Rectal smooth muscle tissue (tissue), 1 donor: ENCODE results near the gene EBF3.

Source experiments
- H3K27ac ChIP-seq: one replicate; pipeline ENCODE4 v1.7.0; 2013; ENCODE audit warnings: low read depth, low read length, inconsistent platforms
- H3K27me3 ChIP-seq: one replicate; pipeline ENCODE4 v1.7.0; 2013; ENCODE audit warnings: low read length; ENCODE audit not compliant: control insufficient read depth, insufficient read depth
- H3K36me3 ChIP-seq: one replicate; pipeline ENCODE4 v1.7.0; 2013; ENCODE audit warnings: low read length; ENCODE audit not compliant: control insufficient read depth, insufficient read depth
- H3K4me1 ChIP-seq: one replicate; pipeline ENCODE4 v1.7.0; 2013; ENCODE audit warnings: low read length; ENCODE audit not compliant: control insufficient read depth, insufficient read depth
- H3K4me3 ChIP-seq: one replicate; pipeline ENCODE4 v1.7.0; 2013; ENCODE audit warnings: low read length
- H3K9ac ChIP-seq: one replicate; pipeline ENCODE4 v1.7.0; 2013; ENCODE audit warnings: low read length

The EBF3 gene

DNA sequence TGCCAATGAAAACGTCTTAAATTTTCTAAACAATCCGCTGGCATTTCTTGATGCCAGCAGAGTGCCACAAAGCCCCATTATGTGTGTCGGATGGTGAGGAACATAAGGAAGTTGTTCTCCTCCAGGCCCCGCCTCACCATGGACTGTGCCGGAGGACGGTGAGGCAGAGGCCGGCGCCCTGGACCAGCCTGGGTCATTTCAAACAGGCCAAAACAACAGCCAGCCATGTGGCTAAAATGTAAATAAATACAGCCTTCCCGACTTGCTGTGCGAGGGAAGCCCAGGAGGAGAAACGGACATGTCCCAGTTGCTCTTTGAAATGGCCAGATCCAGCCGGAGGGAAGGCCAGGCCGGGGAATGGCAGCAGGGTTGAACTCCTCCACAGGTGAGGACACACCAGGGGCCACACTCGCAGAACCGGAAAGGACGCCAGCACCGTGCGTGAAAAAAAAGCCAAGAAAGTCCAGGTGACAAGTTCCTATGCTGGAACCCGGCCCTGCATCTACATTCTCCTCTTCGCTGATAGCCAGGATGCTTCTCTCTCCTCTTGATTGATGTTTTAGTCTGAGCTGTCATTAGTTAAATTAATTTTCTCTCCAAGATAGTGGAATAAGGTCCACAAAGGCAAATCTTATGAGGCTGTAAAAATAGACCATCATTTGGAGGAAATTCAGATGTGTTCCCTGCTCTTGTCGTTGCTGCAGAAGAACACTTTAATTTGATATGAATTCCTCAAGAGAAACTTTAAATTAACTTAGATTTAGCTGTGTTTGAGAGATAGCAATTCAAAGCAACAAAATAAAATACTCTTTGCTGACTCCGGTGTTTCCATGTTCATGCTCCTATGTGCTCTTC, 64.6 kb downstream of the EBF3 start:
- Histone ChIP-seq H3K27me3 (no peaks in the 10 kb centered on the region), H3K27ac (no peak overlapping the region), H3K4me3 (no peak overlapping the region), H3K4me1 (no peaks in the 10 kb centered on the region), H3K9ac (no peak overlapping the region), H3K36me3 (no peaks in the 10 kb centered on the region)

DNA sequence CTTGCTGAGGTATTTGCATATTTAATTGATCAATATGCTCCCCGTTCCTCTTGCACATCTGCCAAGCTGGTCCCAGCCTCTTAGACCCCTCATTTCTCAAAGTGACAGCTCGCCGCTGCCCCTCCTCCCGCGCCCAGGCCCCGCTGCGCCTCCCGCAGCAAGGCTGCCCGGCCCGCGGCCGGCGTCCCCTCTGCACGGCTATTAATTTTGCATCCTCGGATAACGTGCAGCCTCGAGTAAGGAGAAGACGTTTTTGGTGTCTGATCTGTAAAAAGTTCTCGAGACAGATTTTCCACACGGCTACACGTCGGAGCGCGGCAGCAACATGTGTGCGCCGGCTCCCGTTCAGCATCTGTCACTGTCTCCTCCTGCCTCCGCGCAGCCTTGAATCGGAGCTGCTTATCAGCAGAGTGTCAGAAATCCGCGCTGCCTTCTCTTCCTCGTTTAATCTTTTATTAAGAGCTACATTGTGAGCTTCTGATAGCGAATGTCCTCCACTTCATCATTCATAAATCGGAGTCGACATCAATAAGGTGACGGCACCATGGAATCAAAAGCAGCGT, 65.3 kb downstream of the EBF3 start:
- H3K36me3 ChIP-seq = no peaks in the 10 kb centered on the region
- H3K27ac ChIP-seq = no peak overlapping the region
- no peak overlapping the region for H3K4me3 ChIP-seq
- no peak overlapping the region for H3K9ac ChIP-seq
- H3K4me1 ChIP-seq = no peaks in the 10 kb centered on the region
- H3K27me3 ChIP-seq = no peaks in the 10 kb centered on the region

DNA sequence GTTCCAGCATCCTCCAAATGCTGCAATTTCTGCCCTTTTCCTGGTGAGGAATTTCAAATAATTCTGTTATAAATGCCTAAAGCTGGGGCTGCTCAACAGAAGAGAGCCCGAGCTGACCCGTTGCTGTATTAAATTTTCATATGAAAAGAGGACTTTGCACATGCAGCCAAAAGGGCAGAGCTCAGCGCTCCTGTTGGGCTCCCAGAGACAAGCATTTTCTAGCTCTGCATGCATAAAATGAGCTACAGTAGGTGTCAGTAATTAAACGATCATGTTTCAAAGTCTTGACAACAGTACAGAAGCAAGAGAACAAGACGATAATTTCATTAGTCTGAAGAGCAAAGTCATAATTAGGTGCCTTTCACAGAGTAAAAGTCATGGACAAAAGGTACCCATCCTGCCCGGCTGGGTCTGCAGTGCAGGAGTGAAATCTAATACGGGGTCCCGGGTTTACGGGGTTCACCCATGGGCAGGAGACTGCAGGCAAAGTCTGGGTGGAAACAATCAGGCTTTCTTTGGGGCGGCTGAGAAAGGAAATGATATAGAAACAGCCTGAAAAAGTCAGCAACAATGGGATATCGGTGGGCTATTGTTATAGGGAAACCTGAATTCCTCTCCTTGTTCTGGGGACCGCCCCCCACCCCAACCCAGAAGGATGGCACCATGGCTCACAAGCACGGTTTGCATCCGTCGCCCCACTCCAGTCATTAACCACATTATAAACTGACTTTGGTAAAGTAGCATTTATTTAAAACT, 66.0 kb downstream of the EBF3 start:
- Histone ChIP-seq H3K9ac (no peak overlapping the region), H3K4me1 (no peaks in the 10 kb centered on the region), H3K27me3 (no peaks in the 10 kb centered on the region), H3K4me3 (no peak overlapping the region), H3K36me3 (no peaks in the 10 kb centered on the region), H3K27ac (no peak overlapping the region)

DNA sequence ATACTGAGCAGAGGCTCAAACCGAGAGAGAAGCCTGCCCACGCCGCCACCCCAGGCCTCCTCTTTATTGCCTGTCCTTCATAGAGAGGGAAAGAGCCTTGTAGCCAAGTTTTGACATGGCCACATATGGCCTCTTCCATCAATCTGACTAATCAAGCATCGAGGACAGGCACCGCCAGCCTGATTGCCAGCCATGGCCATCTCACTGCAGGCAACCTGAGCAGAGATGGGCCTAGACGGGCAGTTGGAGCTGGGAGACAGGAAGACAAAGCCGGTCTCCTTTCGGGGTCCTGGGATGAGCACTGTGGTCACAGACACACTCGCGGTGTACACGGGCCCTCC, 67.2 kb downstream of the EBF3 start:
- no peaks in the 10 kb centered on the region for H3K4me1 ChIP-seq
- no peaks in the 10 kb centered on the region for H3K36me3 ChIP-seq
- no peak overlapping the region for H3K27ac ChIP-seq
- no peaks in the 10 kb centered on the region for H3K27me3 ChIP-seq
- H3K9ac ChIP-seq = no peak overlapping the region
- H3K4me3 ChIP-seq = no peak overlapping the region

DNA sequence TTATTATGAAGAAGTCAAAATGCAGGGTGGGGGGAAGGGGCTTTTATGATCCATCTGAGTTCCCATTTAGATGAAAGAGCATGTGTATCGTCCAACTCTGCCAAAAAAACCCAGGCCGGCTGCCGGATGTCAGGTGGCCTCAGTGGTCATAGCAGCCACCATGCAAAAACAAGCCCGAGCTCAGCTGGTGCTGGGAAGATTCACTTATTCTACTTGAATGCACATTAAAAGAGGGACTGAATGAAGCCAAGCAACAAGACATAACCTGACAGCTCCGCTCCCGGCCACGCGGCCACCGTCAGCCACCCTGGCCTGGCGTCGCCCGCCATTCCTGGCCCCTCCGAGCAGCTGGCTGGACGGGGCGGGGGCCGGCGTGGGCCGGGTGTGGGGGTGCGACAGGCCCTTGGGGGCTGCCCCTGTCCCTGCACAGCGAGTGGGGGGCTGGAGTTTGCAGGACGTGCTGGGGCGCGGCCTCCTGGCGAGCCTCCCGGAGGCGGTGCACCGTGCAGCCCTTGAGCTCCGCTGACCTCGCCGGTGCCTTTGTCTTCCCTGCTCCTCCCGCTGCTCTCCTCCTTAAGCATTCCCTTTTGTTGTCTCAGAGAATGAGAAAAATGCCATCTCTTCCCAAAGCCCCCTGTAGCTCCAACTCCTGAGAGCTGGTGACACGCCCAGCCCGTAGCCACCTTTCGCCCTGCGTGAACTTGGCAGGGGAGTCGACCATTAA, 67.8 kb downstream of the EBF3 start:
- Histone ChIP-seq H3K4me3 (no peak overlapping the region), H3K9ac (no peak overlapping the region), H3K36me3 (no peaks in the 10 kb centered on the region), H3K4me1 (no peaks in the 10 kb centered on the region), H3K27me3 (no peaks in the 10 kb centered on the region), H3K27ac (no peak overlapping the region)

DNA sequence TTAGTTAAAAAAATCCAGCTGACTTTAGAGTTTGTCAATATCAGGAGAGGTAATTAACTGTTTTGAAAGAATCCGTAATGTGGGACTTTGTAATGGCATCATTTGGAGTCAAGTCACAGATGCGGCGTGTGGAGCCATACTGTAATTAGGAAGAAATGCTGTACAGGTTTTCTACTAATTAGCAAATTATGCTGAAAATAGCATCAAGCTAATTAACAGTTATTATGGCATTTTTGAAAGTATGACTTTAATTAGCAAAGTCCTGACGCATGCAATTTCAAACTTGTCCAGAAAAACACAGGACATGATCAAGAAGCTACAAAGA, 68.3 kb downstream of the EBF3 start:
- Histone ChIP-seq H3K27ac (no peak overlapping the region), H3K36me3 (no peaks in the 10 kb centered on the region), H3K9ac (no peak overlapping the region), H3K4me1 (no peaks in the 10 kb centered on the region), H3K4me3 (no peak overlapping the region), H3K27me3 (no peaks in the 10 kb centered on the region)

DNA sequence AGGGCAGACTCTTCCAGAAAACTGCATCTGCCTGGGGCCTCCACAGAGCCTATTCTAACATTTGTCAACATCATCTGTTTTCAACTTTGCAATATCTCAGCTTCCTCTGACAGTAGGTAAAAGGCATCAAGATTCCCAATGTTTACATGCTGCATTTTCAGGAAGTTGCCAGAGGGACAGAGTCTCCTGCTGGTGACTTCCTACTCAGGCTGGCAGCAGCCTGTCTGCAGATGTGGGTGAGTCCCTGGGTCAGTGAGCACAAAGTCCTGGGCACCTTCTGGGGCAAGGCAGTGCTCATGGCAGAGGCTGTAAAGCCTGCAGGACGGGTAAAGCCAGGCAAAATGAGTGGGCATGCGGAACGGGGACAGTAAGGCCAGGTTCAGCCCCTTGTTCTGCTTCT, 69.4 kb downstream of the EBF3 start:
- no peak overlapping the region for H3K4me3 ChIP-seq
- no peaks in the 10 kb centered on the region for H3K4me1 ChIP-seq
- no peak overlapping the region for H3K27ac ChIP-seq
- no peaks in the 10 kb centered on the region for H3K27me3 ChIP-seq
- no peak overlapping the region for H3K9ac ChIP-seq
- no peaks in the 10 kb centered on the region for H3K36me3 ChIP-seq

DNA sequence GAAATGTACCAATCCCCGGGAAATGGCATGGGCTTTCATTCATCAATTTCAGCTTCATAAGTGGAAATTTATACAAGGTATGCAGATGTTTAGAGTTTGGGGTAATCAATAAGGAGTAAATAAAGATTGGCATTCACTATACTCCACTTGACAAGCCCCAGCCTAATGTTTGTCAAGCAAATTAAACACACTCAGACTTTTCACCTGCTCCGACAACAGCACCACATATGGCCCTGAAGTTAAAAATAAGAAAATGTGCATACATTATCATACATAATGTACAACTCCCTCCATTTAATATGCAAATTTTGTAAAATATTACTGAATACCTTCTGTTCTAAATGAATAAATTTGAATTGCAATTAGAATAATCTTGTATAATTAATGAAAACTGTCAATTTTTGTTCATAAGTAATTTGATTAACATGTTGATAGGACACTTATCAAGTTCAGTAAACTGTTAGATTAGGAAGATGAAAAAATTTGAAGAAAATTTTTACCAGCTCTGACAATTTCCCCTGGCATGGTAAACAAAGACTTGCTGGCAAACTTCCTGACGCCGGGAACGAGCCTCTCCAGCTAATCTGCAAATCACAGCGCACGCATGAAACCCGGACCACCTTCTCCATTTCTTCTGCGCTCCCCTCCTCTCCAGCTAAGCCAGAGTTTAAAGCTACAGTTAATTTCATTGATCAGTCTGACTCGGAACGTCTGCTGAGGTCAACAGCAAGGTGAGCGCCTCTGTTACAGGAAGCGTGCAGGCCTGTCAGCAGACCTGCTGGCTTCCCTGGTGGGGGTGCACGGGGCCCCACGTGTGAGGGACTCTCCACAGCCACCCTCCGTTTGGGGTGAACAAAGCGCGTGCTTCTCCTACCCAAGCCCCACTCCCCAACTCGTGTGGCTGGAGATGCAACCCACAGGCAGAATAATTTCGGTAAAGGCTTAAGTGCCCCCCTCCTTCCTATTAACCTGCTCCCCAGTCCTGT, 70.7 kb downstream of the EBF3 start:
- no peak overlapping the region for H3K27ac ChIP-seq
- no peak overlapping the region for H3K4me3 ChIP-seq
- H3K4me1 ChIP-seq = no peaks in the 10 kb centered on the region
- no peaks in the 10 kb centered on the region for H3K27me3 ChIP-seq
- H3K36me3 ChIP-seq = no peaks in the 10 kb centered on the region
- H3K9ac ChIP-seq = no peak overlapping the region

DNA sequence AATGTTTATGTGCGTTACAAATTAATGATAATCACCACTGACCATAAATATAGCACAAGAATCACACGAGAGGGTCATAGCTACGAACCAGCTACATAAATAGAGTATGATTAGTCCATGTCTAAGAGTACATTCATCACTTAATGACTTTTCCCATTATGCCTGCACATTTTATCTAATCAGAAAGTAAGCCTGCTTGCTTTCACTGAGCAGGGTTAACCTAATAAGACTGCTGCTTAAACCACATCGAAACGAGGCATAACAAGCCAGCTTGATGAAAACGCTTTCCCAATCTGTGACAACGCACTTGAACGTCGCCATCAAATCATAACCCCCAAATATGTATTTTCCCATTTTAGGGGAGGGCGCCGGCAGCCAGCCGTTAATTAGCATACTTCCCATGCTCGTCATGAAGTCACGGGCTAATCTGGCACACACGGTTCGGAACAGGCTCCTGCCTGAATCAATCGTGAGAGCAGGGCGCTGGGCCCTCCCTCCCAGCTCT, 71.5 kb downstream of the EBF3 start:
- Histone ChIP-seq H3K4me1 (no peaks in the 10 kb centered on the region), H3K9ac (no peak overlapping the region), H3K4me3 (no peak overlapping the region), H3K27ac (no peak overlapping the region), H3K36me3 (no peaks in the 10 kb centered on the region), H3K27me3 (no peaks in the 10 kb centered on the region)

DNA sequence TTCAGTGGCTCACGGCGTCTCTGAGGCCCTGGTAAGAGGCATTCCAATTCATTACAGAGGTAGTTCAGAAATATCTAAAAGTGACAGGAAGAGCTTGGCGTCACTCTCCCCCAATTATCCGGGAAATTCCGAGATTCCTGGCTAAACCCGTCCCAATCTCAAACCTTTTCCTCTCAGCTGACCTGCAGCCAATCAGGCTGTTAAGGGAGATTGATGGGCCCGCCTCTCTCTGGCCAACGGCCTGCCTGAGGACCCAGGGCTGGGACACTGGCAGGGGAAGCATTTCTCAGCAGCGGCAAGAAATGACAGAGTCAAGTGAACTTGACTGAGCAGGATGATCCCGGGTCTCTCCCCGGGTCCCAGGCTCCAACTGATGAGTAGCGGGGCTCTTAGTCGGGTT, 72.3 kb downstream of the EBF3 start:
- no peak overlapping the region for H3K9ac ChIP-seq
- no peak overlapping the region for H3K27ac ChIP-seq
- H3K4me1 ChIP-seq = no peaks in the 10 kb centered on the region
- H3K27me3 ChIP-seq = no peaks in the 10 kb centered on the region
- H3K4me3 ChIP-seq = no peak overlapping the region
- H3K36me3 ChIP-seq = no peaks in the 10 kb centered on the region

DNA sequence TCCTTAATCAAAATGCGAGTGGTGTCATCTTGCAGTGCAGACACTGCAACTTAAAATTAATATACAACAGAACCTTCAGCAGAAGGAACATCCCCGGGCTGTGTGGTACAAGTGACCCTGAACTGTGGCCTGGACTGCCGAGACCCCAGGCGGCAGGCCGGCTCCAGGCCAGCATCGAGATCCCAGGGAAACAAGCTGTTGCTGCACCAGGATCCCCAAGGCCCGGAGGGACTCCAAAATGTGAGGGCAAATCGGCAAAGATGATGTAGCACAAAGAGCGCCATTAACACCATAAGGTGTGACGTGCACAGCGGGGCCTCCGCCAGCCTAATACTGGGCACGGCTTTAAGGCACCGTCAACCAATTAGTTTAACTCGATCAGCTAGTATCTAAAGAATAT, 73.9 kb downstream of the EBF3 start:
- H3K9ac ChIP-seq = no peak overlapping the region
- H3K4me1 ChIP-seq = no peaks in the 10 kb centered on the region
- no peaks in the 10 kb centered on the region for H3K27me3 ChIP-seq
- H3K4me3 ChIP-seq = no peak overlapping the region
- H3K27ac ChIP-seq = no peak overlapping the region
- no peaks in the 10 kb centered on the region for H3K36me3 ChIP-seq
